Stimulated activated CD8-positive, alpha-beta memory T cell treated with anti-CD3 and anti-CD28 coated beads, Interleukin-15, amount 100 ng/mL, for 48 hours (primary cell): ENCODE results near the gene INAFM2.
A peak's percentile ranks its signal among the peaks of the same experiment; 100 is the strongest.

Source experiments
- DNase-seq, 2 donors: peaks; one replicate each; pipeline ENCODE4 v3.0.0-alpha.2; 2020; ENCODE audit warnings: low read depth in 2 of 2

INAFM2 gene

GRCh38 chr15:40363611-40364010 is 40.1 kb downstream of the INAFM2 start:
- DNase-seq = no peak

GRCh38 chr15:40364251-40364650 is 40.8 kb downstream of the INAFM2 start:
- no peak for DNase-seq

- no peak for DNase-seq
Measured at GRCh38 chr15:40365016-40365415, 41.5 kb downstream of the INAFM2 start.

GRCh38 chr15:40365624-40366456 is 42.3 kb downstream of the INAFM2 start:
- DNase-seq = no peak

- no peak for DNase-seq
Measured at GRCh38 chr15:40366457-40367370, 43.2 kb downstream of the INAFM2 start.

- DNase-seq = no peak
Measured at GRCh38 chr15:40367371-40367685, 43.8 kb downstream of the INAFM2 start.

GRCh38 chr15:40367686-40368611 is 44.5 kb downstream of the INAFM2 start:
- DNase-seq = peak; percentile 83 to 85

GRCh38 chr15:40368719-40369473 is 45.4 kb downstream of the INAFM2 start:
- DNase-seq = no peak

GRCh38 chr15:40369474-40369869 is 46.0 kb downstream of the INAFM2 start:
- no peak for DNase-seq

- no peak for DNase-seq
Measured at GRCh38 chr15:40369971-40370370, 46.5 kb downstream of the INAFM2 start.

- DNase-seq = no peak
Measured at GRCh38 chr15:40372981-40373380, 49.5 kb downstream of the INAFM2 start.
